SHP77 (cell line): ENCODE results near the gene PMP22.
"Not testable (repeated sequence)": the region's sequence is repeated elsewhere in the genome, so short reads cannot be mapped to it uniquely, and the experiment has no call there.

Source experiments
- DNase-seq, 2 experiments: peaks; one replicate each; lab custom pipeline; 2025; lab: John Stamatoyannopoulos, UW

Gene PMP22

DNA sequence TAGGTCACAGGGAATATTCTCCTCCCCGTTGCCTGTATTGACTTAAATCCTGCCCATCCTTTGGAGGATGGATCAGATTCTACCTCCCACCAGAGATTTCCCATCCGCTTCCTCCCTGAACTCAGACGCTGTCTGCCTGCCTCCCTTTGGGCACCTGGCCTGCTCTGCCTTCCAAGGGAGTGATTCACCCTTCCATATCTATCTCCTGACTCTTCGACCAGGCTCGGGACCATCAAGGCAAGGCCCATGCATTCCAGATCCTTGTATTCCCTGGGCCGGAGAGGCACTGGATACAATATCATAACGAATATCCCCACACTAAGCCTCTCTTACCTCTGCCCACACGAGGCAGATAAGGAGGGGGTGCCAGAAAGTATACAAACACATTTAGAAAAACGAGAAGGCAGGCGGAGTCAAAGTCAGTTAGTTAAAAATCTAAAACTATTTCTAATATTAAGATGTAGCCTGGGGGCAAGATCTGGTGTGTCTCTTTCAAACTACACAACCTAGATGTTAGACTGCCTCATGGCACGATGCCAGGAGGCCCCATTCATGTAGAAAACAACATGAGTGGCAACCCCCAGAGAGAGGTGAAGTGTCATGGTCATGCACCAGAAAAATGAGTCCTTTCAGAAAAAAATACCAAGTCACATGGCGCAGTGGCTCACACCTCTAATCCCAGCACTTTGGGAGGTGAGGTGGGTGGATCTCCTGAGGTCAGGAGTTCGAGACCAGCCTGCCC, 9.2 kb downstream of the PMP22 start:
- no peak for DNase-seq

DNA sequence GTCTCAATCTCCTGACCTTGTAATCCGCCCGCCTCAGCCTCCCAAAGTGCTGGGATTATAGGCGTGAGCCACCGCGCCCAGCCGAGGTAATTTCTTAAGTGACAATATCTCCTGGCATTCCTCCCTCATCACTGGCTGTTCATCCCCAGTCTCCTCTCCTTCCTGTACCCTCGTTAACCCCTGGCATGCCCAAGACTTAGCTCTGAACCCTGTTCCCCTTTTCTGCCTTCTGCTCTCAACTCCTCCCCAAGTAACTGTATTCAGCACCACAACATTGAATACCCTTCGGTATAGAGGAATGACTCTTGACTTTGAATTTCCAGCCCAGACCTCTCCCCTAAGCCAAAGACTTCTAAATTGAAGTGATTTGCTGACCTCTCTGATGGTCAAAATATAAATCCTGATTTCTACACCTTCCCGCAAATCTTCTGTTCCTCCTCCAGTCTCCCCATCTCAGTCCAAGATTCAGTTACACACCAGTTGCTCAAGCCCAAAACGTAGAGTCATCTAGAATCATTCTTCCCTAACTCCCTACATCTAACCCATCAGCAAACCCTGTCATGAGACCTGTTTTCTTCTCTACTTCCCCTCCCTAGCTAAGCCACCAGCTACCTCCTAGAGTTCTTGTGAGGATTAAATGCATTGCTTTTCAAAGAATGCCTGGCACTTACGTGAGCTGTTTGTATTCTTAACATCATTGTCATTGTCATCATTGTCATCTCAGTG, 14.8 kb downstream of the PMP22 start:
- no peak for DNase-seq

DNA sequence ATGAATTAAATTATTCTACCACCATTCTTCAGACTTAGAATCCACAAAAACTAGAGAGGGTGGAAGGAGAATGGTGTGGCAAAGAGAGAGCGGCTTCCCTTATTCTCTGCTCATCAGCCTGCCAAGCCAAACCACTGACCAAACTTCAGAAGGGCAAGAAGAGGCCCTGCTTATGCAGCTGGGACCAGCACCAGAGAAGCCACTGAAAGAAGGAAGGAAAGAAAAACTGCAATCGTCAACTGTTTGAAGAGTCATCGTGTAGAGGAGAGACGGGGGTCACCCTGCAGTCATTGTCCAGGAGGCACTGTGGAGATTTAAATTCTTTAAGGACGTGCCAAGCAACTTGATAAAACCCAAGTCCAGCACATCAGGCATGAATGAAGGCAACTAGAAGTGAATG, 15.6 kb downstream of the PMP22 start:
- no peak for DNase-seq

DNA sequence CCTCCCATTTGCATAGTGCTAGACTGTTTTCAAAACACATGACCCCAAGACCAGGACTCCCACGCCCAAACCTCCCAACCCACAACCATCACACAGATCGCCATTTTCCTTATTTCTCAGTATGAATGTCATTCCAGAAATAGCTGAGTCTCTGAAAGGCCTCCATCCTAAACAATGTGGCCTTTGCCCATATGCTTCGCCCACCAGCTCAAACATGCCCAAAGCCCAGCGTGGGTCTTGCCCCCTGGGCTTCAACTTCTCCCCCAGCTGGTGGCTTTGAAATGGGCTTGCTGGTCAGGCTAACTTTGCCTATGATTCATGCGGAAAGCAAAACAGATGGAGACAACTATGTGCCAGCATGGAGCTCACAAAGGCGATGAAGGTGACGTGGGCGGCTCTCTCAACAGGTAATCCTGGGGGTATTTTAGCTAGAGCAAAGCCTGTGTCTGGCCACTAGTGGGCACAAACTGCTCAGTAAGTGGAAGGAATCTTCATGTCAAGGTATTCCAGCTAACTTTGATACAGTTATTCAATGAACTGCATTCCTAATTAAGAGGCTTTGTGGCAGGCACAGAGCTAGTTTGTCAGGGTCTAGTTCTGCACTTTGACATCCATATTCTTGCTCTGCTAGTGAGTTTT, 17.1 kb downstream of the PMP22 start:
- peak in 1 of 2 experiments; percentile 11 for DNase-seq

DNA sequence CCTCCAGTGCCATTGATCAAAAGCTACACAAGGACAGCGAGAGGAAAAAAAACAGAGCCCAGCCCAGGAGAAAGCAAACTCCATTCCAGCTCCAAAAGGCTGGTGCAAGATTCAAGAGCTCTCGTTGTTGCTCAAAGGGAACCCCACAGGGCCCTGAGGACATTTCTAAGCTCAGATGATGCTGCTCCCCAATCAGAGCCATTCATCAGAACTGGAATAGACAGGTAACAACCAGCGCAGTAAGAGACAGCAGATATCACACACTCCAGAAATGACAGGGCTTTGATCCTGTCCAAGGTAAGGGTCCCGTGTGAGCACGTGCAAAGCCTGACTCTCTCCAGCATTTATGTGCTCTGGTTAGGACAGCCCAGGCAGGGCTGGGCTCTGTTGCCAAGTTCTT, 20.1 kb downstream of the PMP22 start:
- no peak for DNase-seq

DNA sequence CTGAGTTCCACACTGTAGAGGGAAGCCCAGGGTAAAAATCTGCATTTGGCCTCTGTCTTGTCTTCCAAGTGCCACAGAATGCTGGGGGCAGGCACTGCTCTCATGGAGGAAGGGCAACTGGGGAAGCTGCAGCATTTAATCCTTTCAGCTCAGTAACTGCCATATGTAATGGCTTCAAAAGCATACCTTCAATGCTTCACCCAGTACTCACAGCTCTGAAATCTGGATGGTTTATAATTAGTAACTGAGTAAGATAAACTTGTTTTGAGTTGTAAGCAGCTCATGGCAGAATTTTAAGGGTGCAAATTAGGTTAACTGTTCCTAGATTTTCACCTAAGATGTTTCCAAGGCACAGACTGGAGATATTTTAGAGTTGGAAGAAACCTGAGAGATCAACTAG, 24.5 kb downstream of the PMP22 start:
- DNase-seq = no peak

DNA sequence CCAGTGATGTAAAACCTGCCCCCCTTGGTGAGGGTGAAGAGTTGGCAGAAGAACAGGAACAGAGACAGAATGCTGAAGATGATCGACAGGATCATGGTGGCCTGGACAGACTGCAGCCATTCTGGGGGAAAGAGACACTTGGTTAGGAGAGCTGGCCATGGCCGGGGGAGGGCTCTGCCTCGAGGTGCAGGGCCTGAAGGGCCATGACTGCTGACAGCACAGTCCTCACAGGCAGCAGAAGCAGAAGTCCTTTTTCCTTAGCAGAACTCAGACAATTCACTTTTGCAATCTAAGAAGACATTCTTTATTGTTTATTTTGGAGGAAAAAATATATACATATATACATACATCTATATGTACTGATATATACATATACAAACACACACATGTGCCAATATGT, 25.6 kb downstream of the PMP22 start:
- DNase-seq = no peak

DNA sequence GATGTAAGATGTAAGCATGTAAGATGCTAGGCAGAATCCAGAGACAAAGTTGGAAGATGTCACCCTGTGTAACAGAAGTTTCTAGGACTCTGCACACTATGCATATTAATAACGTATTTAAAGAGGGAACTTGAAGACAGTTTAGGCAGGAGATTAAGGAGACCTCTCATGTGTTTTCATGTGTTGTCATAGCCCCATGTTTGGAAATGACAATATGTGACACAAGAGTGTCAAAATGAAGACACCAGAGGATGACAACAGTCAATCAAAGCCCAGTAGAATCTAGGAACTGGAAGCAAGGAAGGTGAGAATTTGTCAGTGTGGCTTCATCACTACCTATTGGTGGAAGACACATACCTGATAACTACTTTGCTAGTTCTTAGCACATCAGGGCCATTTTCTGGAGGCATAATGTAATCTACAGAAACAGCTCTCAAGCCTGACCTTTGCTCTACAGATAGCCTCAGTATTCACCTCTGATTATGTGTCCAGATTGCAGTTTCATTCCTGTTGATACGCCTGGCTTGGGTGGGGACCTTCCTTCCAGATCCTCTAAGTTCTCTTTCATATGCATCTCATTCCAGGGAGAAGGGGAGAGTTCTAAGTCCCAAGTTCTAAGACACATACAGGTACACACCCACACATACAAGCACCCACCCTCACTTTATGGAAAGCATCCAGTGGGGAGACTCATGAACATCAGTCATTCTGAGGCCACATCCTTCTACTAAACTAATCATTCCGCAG, 26.3 kb downstream of the PMP22 start:
- DNase-seq = no peak

DNA sequence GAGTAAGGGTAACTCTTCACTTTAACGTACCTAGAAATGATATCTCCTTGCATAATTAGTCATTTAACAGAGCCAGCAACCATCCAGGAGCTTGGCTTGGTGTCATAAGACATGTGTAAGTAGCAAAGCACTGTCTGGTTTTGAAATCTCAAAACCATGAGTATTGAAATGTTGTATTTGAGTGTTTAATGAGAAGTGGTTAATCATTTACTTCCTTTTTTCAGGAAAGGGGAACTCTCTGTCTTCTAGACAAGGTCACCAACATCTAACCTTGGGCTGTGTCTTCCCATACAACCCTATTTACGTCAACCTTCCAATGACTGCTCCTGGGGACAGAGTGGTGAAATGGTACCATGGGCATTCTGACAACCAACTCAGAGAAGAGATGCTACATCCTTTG, 27.1 kb downstream of the PMP22 start:
- no peak for DNase-seq

DNA sequence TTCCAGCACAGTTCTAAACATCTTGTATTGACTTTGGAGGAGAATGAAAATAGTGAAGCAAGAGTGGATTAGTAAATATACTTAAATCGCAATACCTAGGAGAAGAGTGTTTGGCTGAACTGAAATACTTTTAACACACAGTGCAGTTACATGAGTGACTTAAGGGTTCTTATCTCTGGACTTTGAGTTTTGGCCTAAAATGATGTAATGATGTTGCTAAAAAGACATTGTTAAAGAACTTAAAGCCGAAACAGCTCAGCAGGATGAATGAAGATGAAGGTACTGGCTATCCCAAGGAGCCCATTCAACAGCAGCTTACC, 28.1 kb downstream of the PMP22 start:
- DNase-seq = no peak

DNA sequence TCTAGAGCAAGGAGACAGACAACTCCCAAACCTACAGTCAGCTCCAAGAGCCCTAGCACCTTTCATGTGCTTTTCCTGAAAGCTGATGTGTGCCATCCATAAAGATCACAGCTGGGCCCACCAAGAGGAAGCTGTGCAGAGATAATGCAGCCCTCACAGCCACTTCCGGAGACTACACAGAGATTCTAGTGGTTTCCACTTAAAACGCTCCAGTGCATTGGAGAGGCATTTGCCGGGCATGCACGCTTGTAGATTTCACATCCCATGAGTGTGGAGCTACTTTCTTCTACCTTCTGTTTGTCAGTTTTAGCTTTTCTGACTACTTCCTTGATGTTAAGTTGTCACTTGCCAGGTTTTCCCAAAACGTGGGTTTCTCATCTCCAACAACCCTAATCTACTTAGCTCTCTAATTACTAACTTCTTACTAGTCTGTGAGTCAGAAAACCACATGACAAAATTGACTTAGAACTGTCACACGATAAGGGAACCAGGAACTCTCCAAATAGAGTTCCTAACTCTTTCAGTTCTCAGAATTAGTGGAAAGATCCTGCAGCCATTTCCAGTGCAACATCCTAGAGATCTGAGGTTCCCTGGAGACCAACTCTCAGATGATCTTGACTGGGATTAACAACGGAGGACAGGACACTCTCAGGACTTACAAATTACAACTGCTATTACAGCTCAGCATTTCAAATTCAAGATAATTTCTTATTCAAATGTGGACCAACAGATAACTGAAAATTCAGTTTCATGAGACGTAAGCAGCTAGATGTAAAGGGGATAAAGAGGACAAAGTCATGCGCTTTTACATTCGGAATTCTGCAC, 28.6 kb downstream of the PMP22 start:
- DNase-seq = no peak

DNA sequence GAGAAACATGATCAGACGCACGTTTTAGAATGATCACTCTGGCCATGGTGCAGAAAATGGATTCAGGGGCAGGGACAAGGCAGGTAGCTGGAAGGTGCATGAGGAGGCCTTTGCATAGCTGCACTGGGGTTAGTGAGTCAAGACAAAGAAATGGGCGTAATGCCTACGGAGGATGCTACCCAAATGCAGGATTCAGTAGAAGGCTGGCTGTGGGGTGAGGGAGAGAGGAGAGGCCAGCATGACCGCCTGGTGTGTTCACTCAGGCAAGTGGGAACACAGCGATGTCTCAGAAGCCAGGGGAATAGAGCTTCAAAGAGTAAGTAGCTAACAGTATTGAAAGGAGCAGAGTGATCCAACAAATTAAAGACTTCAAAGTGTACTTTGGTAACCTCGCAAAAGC, 31.2 kb downstream of the PMP22 start:
- DNase-seq = no peak

DNA sequence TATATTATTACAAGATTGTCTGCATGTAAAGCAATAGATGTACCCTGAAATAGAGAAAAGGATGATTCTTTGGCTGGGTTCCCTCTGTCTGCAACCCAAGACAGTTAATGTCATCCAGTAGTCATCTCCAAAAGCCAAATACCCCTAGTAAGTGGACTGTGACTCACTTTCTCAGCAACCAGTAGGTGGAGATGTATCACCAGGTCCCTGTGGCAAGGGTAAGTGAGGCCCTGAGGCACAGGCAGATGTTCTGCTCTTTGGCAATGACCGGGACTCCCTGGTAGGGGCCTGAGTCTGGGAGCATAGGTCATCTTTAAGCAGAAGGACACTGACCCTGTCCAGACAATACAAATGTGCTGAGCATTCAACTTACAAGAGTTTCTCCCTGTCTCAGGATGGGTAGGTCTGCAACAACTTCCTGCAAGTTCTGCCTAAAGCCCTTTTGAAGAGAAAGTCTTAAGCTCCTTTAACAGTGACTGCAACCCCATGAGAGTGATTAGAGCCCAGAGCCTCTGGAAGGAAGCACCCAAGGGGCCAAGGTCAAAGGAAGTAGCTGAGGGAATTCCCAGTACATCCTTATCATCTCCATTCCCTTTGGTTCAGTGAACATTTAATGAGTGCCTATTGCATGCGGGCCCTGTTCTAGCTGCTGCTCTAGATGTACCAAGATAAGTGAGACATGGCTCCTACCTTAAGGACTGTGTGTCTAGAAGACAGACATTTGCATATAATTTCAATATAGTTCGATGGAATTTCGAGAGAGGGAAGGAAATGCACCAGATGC, 31.9 kb downstream of the PMP22 start:
- peak; percentile 29 to 31 for DNase-seq

DNA sequence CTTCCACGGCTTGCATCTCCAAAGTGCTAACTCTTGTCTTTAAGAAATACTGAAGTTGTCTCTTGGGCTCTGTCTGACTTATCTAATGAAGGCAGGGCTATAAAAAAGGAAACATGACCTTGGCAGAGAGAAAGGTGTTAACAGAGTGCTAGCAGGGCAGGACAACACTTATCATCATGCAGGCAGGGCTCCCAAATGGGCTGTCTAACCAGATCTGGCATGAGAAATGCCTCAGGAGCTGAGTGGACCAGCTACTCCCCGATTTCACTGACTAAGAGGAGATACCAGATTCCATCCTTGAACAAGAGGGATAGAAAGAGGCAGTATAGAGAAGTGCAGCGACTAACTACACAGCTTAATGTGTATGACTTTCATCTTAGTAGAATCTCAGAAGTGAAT, 32.6 kb downstream of the PMP22 start:
- no peak for DNase-seq

DNA sequence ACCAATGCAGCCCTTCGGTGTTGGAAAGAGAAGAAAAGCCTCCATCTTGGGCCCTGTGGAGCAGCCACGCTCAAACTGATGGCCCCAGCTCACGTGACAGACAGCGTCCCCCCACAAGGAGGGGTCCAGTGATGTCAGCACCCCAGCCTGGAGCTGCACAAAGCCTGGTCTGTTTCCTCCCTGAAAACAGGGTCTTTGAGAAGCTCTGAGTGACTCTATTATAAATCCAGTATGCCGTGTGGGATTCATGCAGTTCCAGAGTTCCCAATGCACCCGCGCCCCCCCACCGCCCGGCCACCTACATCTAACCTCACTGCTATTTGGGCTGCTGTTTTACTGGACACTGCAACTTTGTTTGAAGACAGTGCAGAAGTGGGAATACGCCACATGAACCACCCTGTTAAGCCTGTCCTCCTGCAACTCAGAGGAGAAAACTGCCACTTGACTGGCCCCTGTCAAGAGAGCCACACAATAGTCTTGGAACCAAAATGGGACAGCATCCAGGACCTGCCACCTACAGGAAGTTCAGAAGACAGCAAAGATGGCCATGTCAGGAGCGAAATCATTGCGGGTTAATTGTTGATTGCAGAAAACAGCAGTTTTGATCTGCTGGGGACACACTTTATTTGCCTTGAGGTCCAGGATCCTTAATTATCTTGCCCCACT, 33.1 kb downstream of the PMP22 start:
- DNase-seq = no peak

DNA sequence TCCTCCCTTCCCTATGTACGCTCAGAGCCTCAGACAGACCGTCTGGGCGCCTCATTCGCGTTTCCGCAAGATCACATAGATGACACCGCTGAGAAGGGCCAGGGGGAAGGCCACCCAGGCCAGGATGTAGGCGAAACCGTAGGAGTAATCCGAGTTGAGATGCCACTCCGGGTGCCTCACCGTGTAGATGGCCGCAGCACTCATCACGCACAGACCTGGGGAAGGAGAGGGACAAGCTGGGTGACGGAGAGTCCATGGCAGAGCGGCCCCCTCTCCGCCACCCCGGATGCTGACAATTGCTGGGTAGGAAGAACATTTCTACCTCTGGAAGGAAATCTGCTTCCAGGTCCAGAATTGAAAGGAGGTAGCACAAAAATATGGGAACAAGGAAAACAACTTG, 34.3 kb downstream of the PMP22 start:
- DNase-seq = no peak

DNA sequence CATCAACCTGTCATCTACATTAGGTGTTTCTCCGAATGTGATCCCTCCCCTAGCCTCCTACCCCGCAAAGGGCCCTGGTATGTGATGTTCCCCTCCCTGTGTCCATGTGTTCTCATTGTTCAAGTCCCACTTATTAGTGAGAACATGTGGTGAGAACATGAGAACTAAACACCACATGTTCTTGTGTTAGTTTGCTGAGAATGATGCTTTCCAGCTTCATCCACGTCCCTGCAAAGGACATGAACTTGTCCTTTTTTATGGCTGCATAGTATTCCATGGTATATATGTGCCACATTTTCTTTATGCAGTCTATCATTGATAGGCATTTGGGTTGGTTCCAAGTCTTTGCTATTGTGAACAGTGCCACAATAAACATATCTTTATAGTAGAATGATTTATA, 43.3 kb downstream of the PMP22 start:
- DNase-seq = not testable (repeated sequence)

DNA sequence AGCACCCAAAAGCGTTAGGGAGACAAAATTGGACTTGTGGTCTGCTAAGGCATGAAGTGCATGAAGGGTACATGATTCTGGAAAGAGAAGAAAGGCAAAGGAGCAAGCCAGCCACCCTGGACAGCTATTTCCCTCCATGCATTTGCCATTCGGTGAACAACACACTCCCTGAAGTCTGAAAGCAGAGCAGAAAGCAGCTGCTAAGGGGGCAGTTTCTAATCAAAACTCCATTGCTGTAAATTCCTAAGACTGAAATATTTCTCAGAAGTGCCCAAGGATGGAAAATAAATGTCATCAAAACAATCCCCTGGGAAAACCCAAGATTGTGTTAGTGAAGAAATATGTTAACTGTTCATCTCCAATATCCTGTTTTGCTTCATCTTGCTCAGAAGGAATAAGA, 44.3 kb downstream of the PMP22 start:
- DNase-seq = no peak

DNA sequence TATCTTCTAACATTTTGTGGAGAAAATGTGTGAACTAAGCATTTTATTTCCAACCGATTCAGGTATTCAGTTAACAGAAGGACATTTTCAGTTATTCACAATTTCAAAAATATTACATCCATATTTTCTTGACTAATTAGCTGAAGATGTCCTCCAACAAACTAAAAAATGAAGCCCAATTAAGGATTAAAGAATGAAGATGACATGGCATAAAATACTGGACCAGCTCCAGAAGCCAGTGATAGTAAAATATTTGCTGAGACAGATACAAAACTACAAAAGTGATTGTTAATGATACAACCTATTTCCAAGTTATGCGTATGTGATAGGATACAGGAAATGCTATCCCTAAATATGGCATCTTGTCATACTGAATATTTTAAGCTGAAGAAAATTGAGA, 48.6 kb downstream of the PMP22 start:
- no peak for DNase-seq

DNA sequence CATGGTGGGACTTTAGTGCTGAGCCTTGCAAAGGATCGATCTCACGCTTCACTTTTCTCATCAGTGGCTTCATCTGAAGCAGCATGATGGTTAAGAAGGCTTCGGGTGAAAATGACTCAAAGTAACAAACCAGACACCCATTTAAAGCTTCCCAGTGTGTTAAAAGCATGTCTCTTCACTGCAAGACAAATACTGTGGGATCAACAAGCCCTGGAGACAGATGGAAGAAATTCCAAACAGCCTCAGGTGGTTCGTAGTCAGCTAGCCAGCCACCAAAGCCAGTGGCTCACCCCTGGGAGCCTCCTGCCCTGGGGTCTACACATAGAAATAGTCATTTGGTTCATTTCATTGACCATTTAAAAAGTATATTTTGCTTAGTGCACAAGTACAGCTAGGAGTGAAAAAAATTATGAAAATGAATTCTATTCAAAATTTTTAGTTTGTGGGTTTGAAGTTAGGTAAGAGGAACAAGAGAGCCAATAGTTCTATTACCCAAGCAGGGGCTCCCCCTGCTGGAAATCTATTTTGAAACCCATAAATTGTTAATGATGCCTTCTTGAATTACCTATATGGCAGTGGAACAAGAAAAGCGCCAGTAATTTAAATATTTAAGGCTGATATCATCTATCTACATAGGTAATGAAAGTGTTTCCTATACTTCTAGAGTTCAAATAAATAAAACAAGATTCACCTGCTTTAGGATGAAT, 51.6 kb downstream of the PMP22 start:
- peak; percentile 19 to 32 for DNase-seq
